BE2C (cell line): ENCODE results near the gene FBLN2.

ENCODE experiments used
- DNase-seq: peaks from one replicate; pipeline ENCODE4 v3.0.0-alpha.2; 2020
- H3K27me3 ChIP-seq: fragments of 250-450 bp; sonication (Bioruptor Pico); 2 replicates; pipeline ENCODE4 v1.5.1; 2020; ENCODE audit warnings: mild to moderate bottlenecking
- H3K36me3 ChIP-seq: fragments of 250-450 bp; sonication (Bioruptor Pico); 2 replicates; pipeline ENCODE4 v1.5.1; 2020; ENCODE audit warnings: mild to moderate bottlenecking
- H3K4me1 ChIP-seq: fragments of 250-450 bp; sonication (Bioruptor Pico); 2 replicates; pipeline ENCODE4 v1.5.1; 2020
- H3K4me3 ChIP-seq: 2 replicates; pipeline ENCODE4 v1.5.1; 2011; ENCODE audit warnings: low read depth, low read length
- H3K9me3 ChIP-seq: fragments of 250-450 bp; sonication (Bioruptor Pico); 2 replicates; pipeline ENCODE4 v1.5.1; 2020
- TF ChIP-seq, protein P1 (sequence below): IDR thresholded peaks from 2 replicates; pipeline ENCODE4 v1.5.1; 2012; ENCODE audit warnings: mild to moderate bottlenecking, low read depth, low read length

FBLN2 gene

DNA sequence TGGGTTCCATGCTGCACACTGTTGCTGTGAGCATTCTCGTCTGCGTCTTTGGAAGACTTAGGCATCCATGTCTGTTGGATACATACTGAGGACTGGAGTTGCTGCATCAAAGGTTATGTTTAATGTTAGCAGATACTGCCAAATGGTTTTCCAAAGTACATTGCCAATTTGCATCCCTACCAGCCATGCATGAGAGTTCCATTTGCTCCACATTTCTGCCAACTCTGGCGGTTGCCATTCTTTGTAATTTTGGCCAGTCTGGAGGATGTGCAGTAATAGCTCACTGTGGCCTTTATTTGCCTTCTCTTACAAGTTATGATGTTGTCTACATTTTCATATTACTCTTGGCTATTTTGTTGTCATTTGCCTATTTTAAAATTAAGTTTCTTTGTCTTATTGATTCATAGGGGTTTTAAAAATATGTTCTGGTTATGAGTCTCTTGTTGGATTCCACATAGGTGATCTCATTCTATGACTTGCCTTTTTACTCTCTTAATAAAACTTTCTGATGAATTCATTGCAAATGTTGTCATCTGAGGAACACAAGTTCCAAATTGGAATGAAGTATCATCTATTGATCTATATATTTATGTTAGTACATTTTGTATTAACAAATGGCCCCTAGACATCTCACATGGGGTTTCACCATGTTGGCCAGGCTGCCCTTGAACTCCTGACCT is 42.1 kb downstream of the FBLN2 start:
- Histone ChIP-seq H3K4me3 (no peak overlapping the region), H3K27me3 (no peaks in the 10 kb centered on the region), H3K4me1 (no peaks in the 10 kb centered on the region), H3K36me3 (no peaks in the 10 kb centered on the region), H3K9me3 (no peaks in the 10 kb centered on the region)
- no peak for DNase-seq
- TF ChIP-seq, protein P1, sequence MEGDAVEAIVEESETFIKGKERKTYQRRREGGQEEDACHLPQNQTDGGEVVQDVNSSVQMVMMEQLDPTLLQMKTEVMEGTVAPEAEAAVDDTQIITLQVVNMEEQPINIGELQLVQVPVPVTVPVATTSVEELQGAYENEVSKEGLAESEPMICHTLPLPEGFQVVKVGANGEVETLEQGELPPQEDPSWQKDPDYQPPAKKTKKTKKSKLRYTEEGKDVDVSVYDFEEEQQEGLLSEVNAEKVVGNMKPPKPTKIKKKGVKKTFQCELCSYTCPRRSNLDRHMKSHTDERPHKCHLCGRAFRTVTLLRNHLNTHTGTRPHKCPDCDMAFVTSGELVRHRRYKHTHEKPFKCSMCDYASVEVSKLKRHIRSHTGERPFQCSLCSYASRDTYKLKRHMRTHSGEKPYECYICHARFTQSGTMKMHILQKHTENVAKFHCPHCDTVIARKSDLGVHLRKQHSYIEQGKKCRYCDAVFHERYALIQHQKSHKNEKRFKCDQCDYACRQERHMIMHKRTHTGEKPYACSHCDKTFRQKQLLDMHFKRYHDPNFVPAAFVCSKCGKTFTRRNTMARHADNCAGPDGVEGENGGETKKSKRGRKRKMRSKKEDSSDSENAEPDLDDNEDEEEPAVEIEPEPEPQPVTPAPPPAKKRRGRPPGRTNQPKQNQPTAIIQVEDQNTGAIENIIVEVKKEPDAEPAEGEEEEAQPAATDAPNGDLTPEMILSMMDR = no peak

- Histone ChIP-seq H3K4me3 (no peak overlapping the region), H3K36me3 (no peaks in the 10 kb centered on the region), H3K27me3 (no peaks in the 10 kb centered on the region), H3K4me1 (no peaks in the 10 kb centered on the region), H3K9me3 (no peaks in the 10 kb centered on the region)
- TF ChIP-seq, protein P1 = no peak
- no peak for DNase-seq
These were observed 44.7 kb downstream of the FBLN2 start for GRCh38 chr3:13593615-13594014.

- Histone ChIP-seq H3K36me3 (no peaks in the 10 kb centered on the region), H3K4me1 (no peaks in the 10 kb centered on the region), H3K4me3 (no peak overlapping the region), H3K9me3 (no peaks in the 10 kb centered on the region), H3K27me3 (no peaks in the 10 kb centered on the region)
- DNase-seq = no peak
- TF ChIP-seq, protein P1 = no peak
These were observed 45.2 kb downstream of the FBLN2 start for GRCh38 chr3:13594146-13594545.

DNA sequence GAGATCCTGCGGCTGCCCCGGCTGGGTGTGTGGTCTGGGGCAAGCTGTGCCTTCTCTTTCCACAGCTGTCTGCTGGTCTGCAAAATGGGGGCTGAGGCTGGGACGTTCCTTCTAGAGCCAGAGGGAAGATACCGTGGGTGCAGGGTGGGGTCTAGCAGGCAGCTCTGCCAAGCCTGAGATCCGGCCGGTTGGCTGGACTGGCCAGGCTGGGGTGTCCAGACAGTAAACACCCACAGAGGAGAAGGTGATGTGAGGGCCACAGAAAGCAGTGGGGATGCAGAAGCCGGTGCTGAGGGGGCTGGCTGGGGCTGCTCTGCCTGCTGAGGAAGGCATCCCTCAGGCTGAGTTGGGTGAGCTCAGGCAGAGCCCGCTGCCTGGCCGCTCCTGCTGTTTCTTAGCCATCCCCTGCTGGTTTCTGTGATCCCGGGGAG is 46.1 kb downstream of the FBLN2 start:
- Histone ChIP-seq H3K36me3 (no peaks in the 10 kb centered on the region), H3K4me1 (no peaks in the 10 kb centered on the region), H3K27me3 (no peaks in the 10 kb centered on the region), H3K4me3 (no peak overlapping the region), H3K9me3 (no peaks in the 10 kb centered on the region)
- no peak for DNase-seq
- TF ChIP-seq, protein P1 = no peak

DNA sequence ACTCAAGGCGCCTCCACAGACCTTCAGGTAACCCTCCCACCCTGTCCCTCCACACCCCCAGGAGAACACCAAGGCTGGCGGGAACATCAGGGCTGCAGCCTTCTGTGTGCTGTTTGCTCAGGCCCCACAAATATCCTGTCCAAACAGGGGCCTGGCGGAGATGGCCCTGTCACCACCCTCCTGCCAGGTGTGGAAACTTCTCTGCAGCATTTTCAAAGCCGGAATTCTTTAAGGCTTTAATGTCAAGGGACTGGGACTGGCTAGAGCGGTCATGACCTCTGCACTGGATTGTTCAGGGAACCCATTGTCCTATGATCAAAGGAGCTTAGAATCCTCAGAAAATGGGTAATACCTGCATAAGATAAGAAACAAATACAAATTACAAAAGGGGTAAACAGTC is 46.6 kb downstream of the FBLN2 start:
- TF ChIP-seq, protein P1 = no peak
- Histone ChIP-seq H3K27me3 (no peaks in the 10 kb centered on the region), H3K36me3 (no peaks in the 10 kb centered on the region), H3K9me3 (no peaks in the 10 kb centered on the region), H3K4me3 (no peak overlapping the region), H3K4me1 (no peaks in the 10 kb centered on the region)
- no peak for DNase-seq

- H3K27me3 ChIP-seq = no peaks in the 10 kb centered on the region
- DNase-seq = no peak
These were observed 47.7 kb downstream of the FBLN2 start for GRCh38 chr3:13596426-13597205.

More at GRCh38 chr3:13596426-13597205, 47.7 kb downstream of the FBLN2 start:
- H3K4me3 ChIP-seq = no peak overlapping the region
- H3K9me3 ChIP-seq = no peaks in the 10 kb centered on the region
- H3K4me1 ChIP-seq = no peaks in the 10 kb centered on the region
- no peaks in the 10 kb centered on the region for H3K36me3 ChIP-seq
- TF ChIP-seq, protein P1 = no peak
